Activated naive CD4-positive, alpha-beta T cell treated with anti-CD3 and anti-CD28 coated beads for 36 hours (primary cell): Measurements from ENCODE around the gene PLD6. TPM values are rescaled to one million over a fixed set of nuclear protein-coding genes. Genes with fewer than 3 reads are reported as not detected.
"Not testable (repeated sequence)": the region's sequence is repeated elsewhere in the genome, so short reads cannot be mapped to it uniquely, and the experiment has no call there.

ENCODE experiments used
- CTCF ChIA-PET: fragments of 350-600 bp; sonication (Branson Sonifier 250); formaldehyde crosslinking; loops from one replicate; lab custom pipeline; 2021; ENCODE audit warnings: antibody characterized with exemption; lab: Charles Lee
- DNase-seq: peaks from one replicate; pipeline ENCODE4 v3.0.0-alpha.2; 2020
- H3K27ac Mint-ChIP-seq: one replicate; pipeline ENCODE4 v1.8.0; 2021; ENCODE audit warnings: mild to moderate bottlenecking, mixed read lengths
- H3K27me3 Mint-ChIP-seq: one replicate; pipeline ENCODE4 v1.8.0; 2021; ENCODE audit warnings: low read depth, mixed read lengths
- H3K36me3 Mint-ChIP-seq: one replicate; pipeline ENCODE4 v1.8.0; 2021; ENCODE audit warnings: low read depth, mixed read lengths
- H3K4me1 Mint-ChIP-seq: one replicate; pipeline ENCODE4 v1.8.0; 2021; ENCODE audit warnings: low read depth, mixed read lengths
- H3K4me3 Mint-ChIP-seq: one replicate; pipeline ENCODE4 v1.8.0; 2021; ENCODE audit warnings: mild to moderate bottlenecking, moderate library complexity, mixed read lengths
- H3K9me3 Mint-ChIP-seq: one replicate; pipeline ENCODE4 v1.8.0; 2021; ENCODE audit warnings: mixed read lengths
- intact Hi-C: fragments of 100-400 bp; cut with micrococcal nuclease; formaldehyde crosslinking; loops from one replicate; pipeline ENCODE4 v1.15.1; 2023
- total RNA-seq, 2 experiments: library from RNA; stranded (reverse); gene quantifications; one replicate each; pipeline ENCODE4 v1.2.3, GENCODE V29; 2021

Gene PLD6
- total RNA-seq, 2 experiments from 2014 or later = 5.3 to 5.4 TPM

DNA sequence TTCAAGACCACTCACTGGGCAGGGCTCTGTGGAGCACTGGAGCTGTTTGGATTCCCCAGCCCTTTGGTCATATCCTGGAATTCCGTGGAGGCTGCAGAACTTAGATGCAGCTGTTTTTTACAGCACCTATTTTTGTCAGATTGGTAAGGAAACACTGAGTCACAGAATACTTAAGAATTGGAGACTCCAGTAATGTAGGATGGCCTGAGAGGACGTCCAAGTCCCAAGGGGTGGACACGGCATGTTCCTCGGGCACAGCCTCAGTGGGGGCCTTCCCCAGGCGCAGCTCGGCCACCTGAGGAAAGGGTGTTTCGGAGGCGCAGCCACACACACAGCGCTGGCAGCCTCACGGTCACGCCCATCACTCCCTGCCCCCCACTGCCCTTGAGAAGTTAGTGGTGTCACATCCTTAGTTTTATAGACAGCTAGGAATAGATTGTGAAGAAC, 14.8 kb downstream of the PLD6 start:
- intact Hi-C loops = no loop called here
- Mint-ChIP-seq H3K27me3 (no peaks in the 10 kb centered on the region), H3K36me3 (no peaks in the 10 kb centered on the region), H3K4me3 (no peak overlapping the region), H3K9me3 (no peaks in the 10 kb centered on the region), H3K27ac (no peak overlapping the region), H3K4me1 (peaks cover 6% of the 10 kb centered on the region)
- CTCF ChIA-PET = interaction anchor here (1.3 to 1.8 kb wide), 2 partner anchors 9 to 50 kb away, joined by 4 read pairs; no protein-coding TSS in a partner anchor
- DNase-seq = no peak

DNA sequence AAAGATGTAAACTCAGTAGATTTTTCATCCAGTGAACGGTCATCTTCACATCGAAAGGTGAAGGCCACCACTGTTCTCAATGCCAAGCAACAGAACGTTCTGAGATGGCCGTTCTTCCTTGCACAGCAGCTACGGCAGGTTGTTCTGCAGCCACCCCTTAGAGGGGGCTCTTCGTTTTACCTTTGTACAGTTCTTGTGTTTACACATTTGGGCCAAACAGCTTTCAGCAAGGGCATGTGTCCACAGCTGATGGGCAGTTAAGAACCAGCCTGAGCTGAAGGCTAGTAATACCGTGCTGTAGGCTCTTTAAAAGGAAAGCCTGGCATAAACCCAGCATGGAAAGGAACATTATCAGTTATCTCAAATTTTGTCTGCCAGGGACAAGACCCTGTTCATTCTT, 15.9 kb downstream of the PLD6 start:
- intact Hi-C loops = no loop called here
- H3K4me3 Mint-ChIP-seq = no peak overlapping the region
- H3K4me1 Mint-ChIP-seq = peaks cover 18% of the 10 kb centered on the region
- no peak overlapping the region for H3K27ac Mint-ChIP-seq
- CTCF ChIA-PET = no interaction called here
- H3K9me3 Mint-ChIP-seq = no peaks in the 10 kb centered on the region
- no peak for DNase-seq
- peaks cover 3% of the 10 kb centered on the region for H3K36me3 Mint-ChIP-seq
- H3K27me3 Mint-ChIP-seq = no peaks in the 10 kb centered on the region

DNA sequence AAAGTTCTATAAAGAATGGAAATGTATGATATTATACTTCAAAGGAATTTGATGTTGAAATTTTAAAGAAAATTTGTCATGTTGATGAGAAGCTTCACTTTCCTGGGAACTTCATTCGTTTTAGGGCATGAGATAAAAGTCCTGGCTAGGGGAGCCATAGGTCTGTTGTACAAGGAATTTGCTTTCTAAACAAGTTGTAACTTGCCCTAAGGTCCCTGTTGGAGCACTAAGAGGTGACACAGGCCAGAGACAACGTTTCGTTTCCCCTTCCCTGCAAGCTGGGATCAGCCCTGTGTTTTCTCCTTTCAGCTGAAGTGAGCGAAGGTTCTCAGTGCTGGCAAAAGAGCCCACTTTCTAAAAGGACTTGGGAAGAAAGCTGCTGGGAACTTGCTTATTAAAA, 16.6 kb downstream of the PLD6 start:
- intact Hi-C loops = no loop called here
- peaks cover 4% of the 10 kb centered on the region for H3K36me3 Mint-ChIP-seq

DNA sequence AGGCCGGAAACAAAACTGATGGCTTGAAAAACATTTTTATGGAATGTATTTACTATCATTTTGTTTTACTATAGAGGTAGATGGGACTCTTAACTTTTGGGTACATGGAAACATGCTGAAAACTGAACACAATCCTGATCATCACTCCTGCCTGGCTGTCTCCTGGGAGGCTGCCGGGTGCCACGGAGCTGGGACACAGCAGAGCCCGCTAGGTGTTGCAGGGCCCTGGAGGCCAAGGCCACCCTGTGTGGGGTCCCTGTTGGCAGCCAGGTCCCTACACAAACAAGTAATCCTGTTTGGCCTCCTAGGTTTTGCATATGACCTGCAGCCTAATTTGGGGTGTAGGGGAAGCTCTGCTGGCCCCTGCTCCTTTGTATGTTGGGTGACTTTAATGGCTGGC, 17.5 kb downstream of the PLD6 start:
- Mint-ChIP-seq H3K36me3 (peaks cover 10% of the 10 kb centered on the region), H3K4me3 (no peak overlapping the region), H3K4me1 (peaks cover 32% of the 10 kb centered on the region), H3K27ac (no peak overlapping the region), H3K9me3 (no peaks in the 10 kb centered on the region), H3K27me3 (no peaks in the 10 kb centered on the region)
- intact Hi-C loops = no loop called here
- CTCF ChIA-PET = interaction anchor here (0.6 to 1.3 kb wide), 2 partner anchors 10 to 16 kb away, joined by 4 to 10 read pairs; no protein-coding TSS in a partner anchor
- DNase-seq = no peak

More for the DNA sequence above, 16.6 kb downstream of the PLD6 start:
- H3K27me3 Mint-ChIP-seq = no peaks in the 10 kb centered on the region
- CTCF ChIA-PET = interaction anchor here (0.6 to 1.3 kb wide), 2 partner anchors 9 to 86 kb away, joined by 5 to 10 read pairs; no protein-coding TSS in a partner anchor
- H3K4me3 Mint-ChIP-seq = no peak overlapping the region
- H3K27ac Mint-ChIP-seq = no peak overlapping the region
- H3K4me1 Mint-ChIP-seq = peaks cover 22% of the 10 kb centered on the region
- no peak for DNase-seq
- H3K9me3 Mint-ChIP-seq = no peaks in the 10 kb centered on the region

DNA sequence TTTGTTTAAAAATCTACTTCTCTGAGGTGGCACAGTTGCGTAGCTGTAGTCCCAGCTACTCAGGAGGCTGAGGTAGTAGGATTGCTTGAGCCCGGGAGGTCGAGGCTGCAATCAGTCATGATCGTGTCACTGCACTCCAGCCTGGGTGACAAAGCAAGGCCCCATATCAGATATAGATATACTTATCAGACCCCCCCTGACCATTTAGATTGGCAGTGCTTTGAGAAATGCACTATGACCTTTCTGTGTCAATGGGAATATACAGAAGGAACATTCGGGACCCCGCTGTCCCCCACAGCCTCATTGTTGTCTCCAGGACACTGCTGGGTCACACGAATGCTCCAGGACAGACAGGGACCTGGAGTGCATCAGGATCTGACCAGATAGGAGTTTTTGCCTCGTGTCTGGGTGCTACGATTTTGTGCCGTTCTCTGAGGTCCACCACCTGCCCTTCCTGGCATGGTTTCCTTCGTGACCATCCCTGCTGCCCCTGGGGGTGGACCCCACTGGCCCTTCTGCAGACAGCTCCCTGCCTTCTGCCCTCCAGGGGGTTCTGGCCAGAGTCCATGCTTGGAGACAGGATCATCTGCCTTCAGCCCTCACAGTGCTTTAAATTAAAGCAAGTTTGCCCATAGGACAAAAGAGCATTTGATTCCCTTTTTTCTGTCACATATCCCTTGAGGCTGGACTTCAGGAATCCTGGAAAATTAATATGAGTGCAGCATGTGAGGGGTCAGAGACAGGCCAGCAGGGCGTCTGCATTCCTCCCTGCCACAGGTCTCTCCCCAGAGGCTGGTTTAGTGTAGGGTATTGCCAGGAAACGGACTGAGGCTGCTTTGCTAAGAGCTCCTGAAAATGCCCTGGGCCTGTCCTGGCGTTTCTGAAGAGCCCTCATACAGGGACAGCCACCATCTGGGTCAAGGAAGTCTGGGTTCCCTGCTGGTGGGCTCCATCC, 19.3 kb downstream of the PLD6 start:
- Mint-ChIP-seq H3K4me1 (peaks cover 47% of the 10 kb centered on the region), H3K27me3 (no peaks in the 10 kb centered on the region), H3K9me3 (no peaks in the 10 kb centered on the region), H3K4me3 (no peak overlapping the region), H3K27ac (no peak overlapping the region), H3K36me3 (peaks cover 16% of the 10 kb centered on the region)
- CTCF ChIA-PET = no interaction called here
- no peak for DNase-seq
- intact Hi-C loops = no loop called here

DNA sequence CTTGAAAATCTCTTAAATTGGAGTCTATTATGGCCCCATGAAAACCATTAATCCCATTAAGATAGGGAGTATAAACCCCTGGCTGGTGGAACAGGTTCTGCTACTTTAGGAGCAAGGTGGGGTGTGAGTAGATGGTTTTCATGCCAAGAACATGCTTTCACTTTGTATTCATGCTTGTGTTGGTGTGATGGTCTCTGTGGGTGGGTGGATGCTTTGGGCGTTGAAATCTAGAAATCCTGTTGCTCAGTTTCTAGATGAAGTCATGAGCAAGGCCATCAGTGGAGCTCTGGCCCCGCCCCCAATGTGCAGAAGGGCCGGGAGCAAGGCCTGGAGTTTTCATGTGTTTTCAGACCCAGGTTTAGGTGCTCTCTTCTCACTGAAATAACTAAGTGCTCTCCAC, 20.1 kb downstream of the PLD6 start:
- DNase-seq = peak; percentile 70
- H3K36me3 Mint-ChIP-seq = peaks cover 18% of the 10 kb centered on the region
- intact Hi-C loops = no loop called here

DNA sequence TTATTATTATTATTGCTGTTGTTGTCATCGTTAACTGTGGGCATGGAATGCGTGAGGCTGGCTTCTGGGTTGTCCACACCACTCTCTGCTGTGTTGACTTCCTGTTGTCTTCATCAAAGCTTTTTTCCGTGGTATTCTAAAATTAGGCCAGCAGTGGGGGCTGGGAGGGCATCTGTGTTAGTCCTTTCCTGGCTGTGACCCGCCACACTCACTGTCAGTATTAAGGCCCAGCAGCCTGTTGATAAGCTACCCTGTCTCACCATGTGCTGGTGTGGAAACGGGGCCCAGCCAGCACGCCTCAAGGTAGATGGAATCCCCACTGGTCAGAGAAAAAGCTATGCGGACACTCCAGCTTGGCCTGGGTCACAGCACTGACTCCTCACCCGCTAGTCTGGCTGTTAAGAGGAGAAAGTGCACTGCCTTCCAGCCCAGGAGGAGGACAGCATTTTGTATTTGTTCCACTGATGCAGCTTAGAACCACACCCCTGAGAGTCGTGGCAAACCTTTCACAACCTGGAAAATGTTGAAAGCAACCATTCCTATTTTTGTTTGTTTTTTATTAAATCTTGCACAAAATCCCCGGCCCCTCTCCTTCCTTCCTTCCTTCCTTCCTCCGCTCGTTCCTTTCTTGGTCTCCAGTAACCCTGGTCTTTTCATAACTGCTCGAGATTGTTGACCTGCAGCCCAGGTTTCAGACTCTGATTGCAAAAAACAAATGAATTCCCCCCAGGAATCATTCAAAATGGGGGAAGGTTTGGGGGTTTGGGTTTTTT, 21.0 kb downstream of the PLD6 start:
- intact Hi-C loops, H3K4me3 Mint-ChIP-seq, CTCF ChIA-PET, DNase-seq, H3K27me3 Mint-ChIP-seq, H3K9me3 Mint-ChIP-seq: not testable (repeated sequence)
- peak overlapping the region; percentile 19 for H3K27ac Mint-ChIP-seq
- peaks cover 62% of the 10 kb centered on the region for H3K4me1 Mint-ChIP-seq
- peaks cover 25% of the 10 kb centered on the region for H3K36me3 Mint-ChIP-seq

More for the DNA sequence above, 20.1 kb downstream of the PLD6 start:
- CTCF ChIA-PET = no interaction called here
- Mint-ChIP-seq H3K4me1 (peaks cover 54% of the 10 kb centered on the region), H3K27ac (no peak overlapping the region), H3K4me3 (no peak overlapping the region), H3K9me3 (no peaks in the 10 kb centered on the region), H3K27me3 (no peaks in the 10 kb centered on the region)

DNA sequence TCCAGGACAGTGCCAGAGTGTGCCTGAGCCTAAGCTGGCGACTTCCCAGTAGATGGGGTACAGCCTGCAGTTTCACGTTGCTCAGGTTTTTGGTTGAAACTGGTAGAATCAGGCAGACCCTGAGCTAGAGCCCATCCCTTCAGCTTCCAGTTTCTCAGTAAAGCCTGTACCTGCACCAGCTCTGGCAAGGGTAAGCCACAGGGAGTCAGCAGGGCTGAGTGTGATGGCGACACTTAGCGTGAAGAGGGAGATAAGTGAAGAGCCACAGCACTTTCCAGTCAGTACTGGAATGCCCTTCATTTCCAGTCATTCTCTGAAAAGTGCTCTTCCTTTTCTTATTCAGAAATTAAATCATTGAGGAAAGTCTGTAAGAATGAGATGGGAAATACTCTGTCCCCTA, 22.4 kb downstream of the PLD6 start:
- no peak overlapping the region for H3K4me3 Mint-ChIP-seq
- peak; percentile 41 for DNase-seq
- intact Hi-C loops = no loop called here
- H3K4me1 Mint-ChIP-seq = peaks cover 75% of the 10 kb centered on the region
- no peak overlapping the region for H3K27ac Mint-ChIP-seq
- no peaks in the 10 kb centered on the region for H3K27me3 Mint-ChIP-seq
- CTCF ChIA-PET = interaction anchor here (0.6 kb wide), 2 partner anchors 430 to 1561 kb away, joined by 4 to 7 read pairs; no protein-coding TSS in a partner anchor
- H3K9me3 Mint-ChIP-seq = no peaks in the 10 kb centered on the region
- peaks cover 32% of the 10 kb centered on the region for H3K36me3 Mint-ChIP-seq

DNA sequence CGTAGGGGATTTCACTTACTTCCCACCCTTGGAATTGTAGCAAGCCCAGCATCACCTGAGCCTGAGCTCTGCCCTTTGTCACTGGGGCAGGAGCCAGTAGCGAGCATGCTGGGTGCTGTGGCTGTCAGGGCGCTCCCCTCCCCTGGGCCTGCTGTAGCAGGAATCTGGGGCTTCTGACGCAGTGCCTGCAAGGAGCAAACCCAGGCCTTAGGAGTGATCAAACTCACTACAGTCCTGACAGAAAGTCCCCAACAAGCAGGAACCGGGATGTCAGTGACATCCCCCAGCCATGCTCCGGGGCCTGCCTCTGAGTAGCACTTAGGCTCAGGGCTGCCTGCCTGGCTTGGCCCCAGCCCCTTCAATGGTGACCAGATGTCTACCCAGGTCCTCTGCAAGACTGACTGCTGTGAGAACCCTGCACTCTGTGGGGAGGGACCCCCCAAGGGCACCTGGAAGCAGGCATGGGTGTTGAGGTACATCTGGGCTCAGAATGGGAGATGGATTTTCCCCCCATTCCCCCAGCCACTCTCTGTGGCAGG, 23.5 kb downstream of the PLD6 start:
- Mint-ChIP-seq H3K36me3 (peaks cover 39% of the 10 kb centered on the region), H3K27ac (no peak overlapping the region), H3K27me3 (no peaks in the 10 kb centered on the region), H3K4me3 (no peak overlapping the region), H3K9me3 (no peaks in the 10 kb centered on the region), H3K4me1 (peaks cover 83% of the 10 kb centered on the region)
- intact Hi-C loops = no loop called here
- CTCF ChIA-PET = interaction anchor here (0.5 to 1.0 kb wide), 3 partner anchors 9 to 88 kb away, joined by 3 to 4 read pairs (median 3); no protein-coding TSS in a partner anchor
- peak; percentile 30 for DNase-seq

DNA sequence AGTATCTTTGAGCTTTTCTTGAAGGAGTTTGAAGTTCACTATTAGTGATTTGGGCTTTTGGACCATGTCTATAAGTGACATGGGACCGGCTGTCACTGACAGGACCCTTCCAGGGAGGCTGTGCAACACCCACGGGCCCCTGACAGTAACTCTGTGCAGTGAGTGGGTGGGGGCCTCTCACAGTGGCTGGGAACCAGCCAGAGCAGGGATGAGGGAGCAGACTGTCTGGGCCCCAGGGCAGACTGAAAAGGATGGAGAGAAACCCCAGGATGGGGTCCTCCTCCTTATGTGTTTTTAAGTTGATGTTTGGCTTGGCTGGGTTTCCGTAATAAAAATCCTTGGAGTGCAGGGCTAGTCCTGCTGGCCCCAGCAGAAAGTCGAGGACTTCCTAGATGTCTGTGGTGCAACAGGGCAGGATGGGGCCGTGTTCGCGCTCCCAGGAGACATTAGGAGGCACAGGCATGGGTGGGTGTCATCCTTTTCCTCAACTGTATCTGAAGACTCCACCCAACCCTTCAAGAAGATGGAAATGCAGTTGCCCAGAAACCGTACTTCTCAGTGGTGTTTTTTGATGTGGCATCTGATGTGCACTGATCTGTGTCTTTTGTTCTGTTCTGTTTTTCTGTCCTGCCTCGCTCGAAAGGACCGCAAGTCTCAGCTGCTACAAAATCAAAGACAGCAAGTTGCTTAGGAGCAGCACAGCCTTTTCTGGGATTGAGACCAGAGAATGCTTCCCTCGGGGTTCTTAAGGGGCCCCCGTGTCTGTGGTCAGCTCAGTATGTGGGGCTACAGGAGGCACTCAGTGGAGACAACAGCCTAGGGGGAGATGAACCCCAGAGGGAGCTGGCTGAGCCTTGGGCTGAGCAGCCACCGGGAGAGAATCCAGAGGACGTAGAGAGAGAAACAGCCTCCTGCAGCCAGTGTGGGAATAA, 24.2 kb downstream of the PLD6 start:
- H3K4me1 Mint-ChIP-seq = peaks cover 90% of the 10 kb centered on the region
- no peaks in the 10 kb centered on the region for H3K9me3 Mint-ChIP-seq
- H3K36me3 Mint-ChIP-seq = peaks cover 44% of the 10 kb centered on the region
- H3K27me3 Mint-ChIP-seq = no peaks in the 10 kb centered on the region
- intact Hi-C loops = loop anchor here (2.0 kb wide), 1 partner anchor 55 kb away; the partner anchor contains the start of gene FLCN
- peak overlapping the region; percentile 39 for H3K4me3 Mint-ChIP-seq
- DNase-seq = peak; percentile 58
- CTCF ChIA-PET = interaction anchor here (0.5 to 1.4 kb wide), 4 partner anchors 10 to 88 kb away, joined by 3 to 4 read pairs (median 3); no protein-coding TSS in a partner anchor
- peak overlapping the region; percentile 80 for H3K27ac Mint-ChIP-seq
